Activated naive CD8-positive, alpha-beta T cell treated with anti-CD3 and anti-CD28 coated beads, Interleukin-2, amount 10 ng/mL, durations not matched to agents 7 days and 5 days (primary cell): ENCODE measurements around the gene NCAPH2. TPM values are rescaled to one million over a fixed set of nuclear protein-coding genes. Genes with fewer than 3 reads are reported as not detected.

Source experiments
- ATAC-seq: fragments of 150-1000 bp; cut with Tn5 transposase; one replicate; pipeline ENCODE4 v1.10.0; 2021; ENCODE audit warnings: low read depth, moderate library complexity
- POLR2A ChIA-PET: fragments of 350-600 bp; sonication (Branson Sonifier 250); formaldehyde crosslinking; loops from one replicate; lab custom pipeline; 2021; ENCODE audit warnings: antibody characterized with exemption; lab: Charles Lee
- DNase-seq: peaks from one replicate; pipeline ENCODE4 v3.0.0; 2021
- H3K27ac Mint-ChIP-seq: one replicate; pipeline ENCODE4 v1.8.0; 2022; ENCODE audit warnings: mild to moderate bottlenecking, mixed read lengths
- H3K27me3 Mint-ChIP-seq: one replicate; pipeline ENCODE4 v1.8.0; 2022; ENCODE audit warnings: mild to moderate bottlenecking, moderate library complexity, mixed read lengths
- H3K36me3 Mint-ChIP-seq: one replicate; pipeline ENCODE4 v1.8.0; 2021; ENCODE audit warnings: mild to moderate bottlenecking, mixed read lengths
- H3K4me1 Mint-ChIP-seq: one replicate; pipeline ENCODE4 v1.8.0; 2021; ENCODE audit warnings: mixed read lengths
- H3K4me3 Mint-ChIP-seq: one replicate; pipeline ENCODE4 v1.8.0; 2022; ENCODE audit warnings: mild to moderate bottlenecking, moderate library complexity, mixed read lengths
- H3K9me3 Mint-ChIP-seq: one replicate; pipeline ENCODE4 v1.8.0; 2021; ENCODE audit warnings: mixed read lengths
- total RNA-seq, 2 experiments: library from RNA; stranded (reverse); gene quantifications; one replicate each; pipeline ENCODE4 v1.2.3, GENCODE V29; 2021

Gene NCAPH2
- total RNA-seq, 2 experiments from 2014 or later = 126 TPM

DNA sequence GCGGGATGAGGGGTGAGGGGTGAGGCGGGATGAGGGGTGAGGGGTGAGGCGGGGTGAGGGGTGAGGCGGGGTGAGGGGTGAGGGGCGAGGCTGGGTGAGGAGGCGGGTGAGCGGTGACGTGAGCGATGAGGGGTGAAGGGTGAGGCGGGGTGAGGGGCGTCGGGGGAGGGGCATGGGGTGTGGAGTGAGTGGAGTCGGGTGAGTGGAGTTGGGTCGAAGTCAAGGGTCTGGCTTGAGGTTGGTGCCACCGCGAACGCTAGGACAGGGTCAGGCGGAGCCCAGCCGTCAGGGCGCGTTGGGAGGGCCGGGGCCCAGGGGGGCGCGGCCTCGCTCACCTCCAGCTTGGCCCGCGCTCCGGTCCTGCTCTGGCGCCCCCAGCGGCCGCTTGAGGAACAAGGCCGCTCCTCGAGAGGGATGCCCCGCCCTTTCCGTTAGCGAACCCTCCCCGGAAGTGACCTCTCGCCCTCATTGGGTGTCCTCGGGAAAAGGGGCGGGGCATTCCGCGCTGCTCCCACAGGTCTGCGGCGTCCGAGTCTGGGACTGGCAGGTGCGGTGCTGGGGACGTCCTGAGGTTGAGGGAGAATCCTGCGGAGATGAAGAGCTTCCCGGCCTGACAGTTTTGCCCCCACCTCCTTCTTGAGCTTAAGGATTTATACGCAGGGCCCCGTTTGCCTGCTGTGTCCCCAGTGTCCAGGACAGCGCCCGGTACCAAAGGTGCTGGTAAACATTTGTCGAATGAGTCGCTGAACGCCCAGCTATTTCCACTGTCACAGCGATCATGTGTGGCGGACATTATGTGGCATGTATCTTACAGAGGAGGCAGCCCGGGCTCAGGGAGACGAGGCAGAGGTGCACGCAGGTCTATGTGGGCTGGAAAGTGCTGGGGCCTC is 54.7 kb downstream of the NCAPH2 start, which contains the start of gene SYCE3:
SYCE3 (minus strand) TSS at position 397 of the 890 bp plus-strand sequence. CDS start 6,514 bp downstream, outside the sequence.
- peak within 1 kb of the TSS; percentile 91 for H3K27ac Mint-ChIP-seq
- H3K36me3 Mint-ChIP-seq = peaks cover 1% of the 10 kb centered on the region
- no peaks in the 10 kb centered on the region for H3K9me3 Mint-ChIP-seq
- peaks cover 17% of the 10 kb centered on the region for H3K27me3 Mint-ChIP-seq
- peak within 1 kb of the TSS; percentile 92 for H3K4me3 Mint-ChIP-seq
- H3K4me1 Mint-ChIP-seq = peaks cover 14% of the 10 kb centered on the region
- POLR2A ChIA-PET = interaction anchor here (0.9 to 5.1 kb wide), 17 partner anchors 9 to 93 kb away, joined by 3 to 127 read pairs (median 6); partner anchors contain the start of genes CHKB, CPT1B, KLHDC7B and LMF2
- peak; percentile 99 for DNase-seq
- ATAC-seq = peak; percentile 92

GRCh38 chr22:50563413-50564160 is 55.6 kb downstream of the NCAPH2 start:
- peaks cover 3% of the 10 kb centered on the region for H3K36me3 Mint-ChIP-seq
- H3K4me1 Mint-ChIP-seq = peaks cover 14% of the 10 kb centered on the region
- ATAC-seq = no peak
- POLR2A ChIA-PET = interaction anchor here (0.9 to 5.1 kb wide), 15 partner anchors 8 to 94 kb away, joined by 3 to 127 read pairs (median 9); partner anchors contain the start of genes CHKB, CPT1B, KLHDC7B and LMF2
- H3K4me3 Mint-ChIP-seq = peak overlapping the region; percentile 92
- peaks cover 17% of the 10 kb centered on the region for H3K27me3 Mint-ChIP-seq
- no peaks in the 10 kb centered on the region for H3K9me3 Mint-ChIP-seq
- DNase-seq = no peak
- peak overlapping the region; percentile 69 for H3K27ac Mint-ChIP-seq

GRCh38 chr22:50564289-50564688 is 56.3 kb downstream of the NCAPH2 start:
- no peak overlapping the region for H3K27ac Mint-ChIP-seq

DNA sequence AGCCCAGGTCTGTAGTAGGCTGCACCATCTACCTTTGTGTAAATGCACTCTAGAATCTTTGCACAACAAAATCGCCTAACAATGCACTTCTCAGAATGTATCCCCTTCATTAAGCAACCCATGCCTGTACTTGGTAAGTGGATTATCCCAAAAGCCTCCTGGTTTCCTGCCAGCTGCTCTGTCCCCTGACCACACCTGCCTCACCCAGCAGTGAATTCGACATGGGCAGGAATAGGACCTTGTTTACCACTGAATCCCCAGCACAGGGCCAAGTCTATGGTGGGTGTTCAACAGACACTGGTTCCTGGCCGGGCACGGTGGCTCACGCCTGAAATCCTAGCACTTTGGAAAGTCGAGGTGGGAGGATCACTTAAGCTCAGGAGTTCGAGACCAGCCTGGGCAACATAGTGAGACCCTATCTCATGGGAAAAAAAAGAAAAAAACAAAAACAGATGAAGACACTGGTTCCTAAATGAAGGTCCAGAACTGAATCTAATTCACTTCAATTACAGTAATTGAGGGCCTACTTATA is 59.8 kb downstream of the NCAPH2 start:
- no peak overlapping the region for H3K27ac Mint-ChIP-seq
- H3K4me1 Mint-ChIP-seq = peaks cover 9% of the 10 kb centered on the region
- peaks cover 18% of the 10 kb centered on the region for H3K36me3 Mint-ChIP-seq
- no peaks in the 10 kb centered on the region for H3K9me3 Mint-ChIP-seq
- POLR2A ChIA-PET = no interaction called here
- no peak for DNase-seq
- H3K4me3 Mint-ChIP-seq = no peak overlapping the region
- H3K27me3 Mint-ChIP-seq = peaks cover 11% of the 10 kb centered on the region
- no peak for ATAC-seq

More at GRCh38 chr22:50564289-50564688, 56.3 kb downstream of the NCAPH2 start:
- DNase-seq (no peak), ATAC-seq (no peak)
- H3K36me3 Mint-ChIP-seq = peaks cover 3% of the 10 kb centered on the region
- peaks cover 14% of the 10 kb centered on the region for H3K4me1 Mint-ChIP-seq
- H3K9me3 Mint-ChIP-seq = no peaks in the 10 kb centered on the region
- POLR2A ChIA-PET = interaction anchor here (0.8 to 5.1 kb wide), 10 partner anchors 11 to 57 kb away, joined by 3 to 127 read pairs (median 14); partner anchors contain the start of genes CHKB, CPT1B, LMF2 and NCAPH2
- H3K27me3 Mint-ChIP-seq = peaks cover 13% of the 10 kb centered on the region
- no peak overlapping the region for H3K4me3 Mint-ChIP-seq

DNA sequence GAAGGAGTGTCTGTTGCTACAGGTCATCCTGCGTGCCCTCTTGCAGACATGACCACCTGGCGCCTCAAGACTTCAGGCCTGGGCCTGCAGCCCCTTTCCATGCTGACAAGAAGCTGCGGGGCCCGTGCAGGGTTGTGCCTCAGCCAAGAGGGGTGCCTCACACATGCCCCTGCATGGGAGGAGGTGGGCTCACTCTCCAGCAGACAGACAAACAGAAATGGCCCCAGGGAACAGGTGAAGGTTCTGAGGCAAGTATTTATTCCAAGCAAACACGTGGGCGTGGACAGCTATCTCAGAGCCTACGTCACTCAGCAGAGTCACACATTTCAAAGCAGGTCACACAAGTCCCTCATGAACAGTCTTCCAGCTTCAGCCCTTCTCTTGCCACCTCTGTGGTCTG is 60.6 kb downstream of the NCAPH2 start:
- DNase-seq (no peak), ATAC-seq (no peak)
- Mint-ChIP-seq H3K4me1 (peaks cover 2% of the 10 kb centered on the region), H3K27me3 (peaks cover 3% of the 10 kb centered on the region), H3K4me3 (no peak overlapping the region), H3K36me3 (peaks cover 20% of the 10 kb centered on the region), H3K9me3 (no peaks in the 10 kb centered on the region), H3K27ac (no peak overlapping the region)
- POLR2A ChIA-PET = interaction anchor here (1.6 kb wide), 1 partner anchor 43 kb away, joined by 4 read pairs; the partner anchor contains the start of gene SCO2

- ATAC-seq (no peak), DNase-seq (no peak)
- Mint-ChIP-seq H3K4me3 (no peak overlapping the region), H3K27me3 (no peaks in the 10 kb centered on the region), H3K36me3 (peaks cover 20% of the 10 kb centered on the region), H3K9me3 (no peaks in the 10 kb centered on the region), H3K27ac (no peak overlapping the region), H3K4me1 (peaks cover 2% of the 10 kb centered on the region)
- POLR2A ChIA-PET = interaction anchor here (1.6 kb wide), 1 partner anchor 43 kb away, joined by 4 read pairs; the partner anchor contains the start of gene SCO2
Observed at GRCh38 chr22:50569041-50569459, 61.0 kb downstream of the NCAPH2 start.

GRCh38 chr22:50569896-50570535 is 62.0 kb downstream of the NCAPH2 start:
- DNase-seq (no peak), ATAC-seq (no peak)
- H3K27ac Mint-ChIP-seq = no peak overlapping the region
- H3K4me3 Mint-ChIP-seq = no peak overlapping the region
- POLR2A ChIA-PET = interaction anchor here (1.6 kb wide), 1 partner anchor 44 kb away, joined by 4 read pairs; the partner anchor contains the start of gene SCO2
- H3K9me3 Mint-ChIP-seq = no peaks in the 10 kb centered on the region
- H3K27me3 Mint-ChIP-seq = no peaks in the 10 kb centered on the region
- H3K4me1 Mint-ChIP-seq = no peaks in the 10 kb centered on the region
- H3K36me3 Mint-ChIP-seq = peaks cover 20% of the 10 kb centered on the region

- Mint-ChIP-seq H3K27ac (no peak overlapping the region), H3K27me3 (no peaks in the 10 kb centered on the region), H3K9me3 (no peaks in the 10 kb centered on the region), H3K4me1 (no peaks in the 10 kb centered on the region), H3K36me3 (peaks cover 20% of the 10 kb centered on the region), H3K4me3 (no peak overlapping the region)
- POLR2A ChIA-PET = interaction anchor here (1.9 kb wide), 1 partner anchor 8 kb away, joined by 10 read pairs; the partner anchor contains the start of gene SYCE3
- ATAC-seq (no peak), DNase-seq (no peak)
Observed at GRCh38 chr22:50570861-50571260, 62.8 kb downstream of the NCAPH2 start.

DNA sequence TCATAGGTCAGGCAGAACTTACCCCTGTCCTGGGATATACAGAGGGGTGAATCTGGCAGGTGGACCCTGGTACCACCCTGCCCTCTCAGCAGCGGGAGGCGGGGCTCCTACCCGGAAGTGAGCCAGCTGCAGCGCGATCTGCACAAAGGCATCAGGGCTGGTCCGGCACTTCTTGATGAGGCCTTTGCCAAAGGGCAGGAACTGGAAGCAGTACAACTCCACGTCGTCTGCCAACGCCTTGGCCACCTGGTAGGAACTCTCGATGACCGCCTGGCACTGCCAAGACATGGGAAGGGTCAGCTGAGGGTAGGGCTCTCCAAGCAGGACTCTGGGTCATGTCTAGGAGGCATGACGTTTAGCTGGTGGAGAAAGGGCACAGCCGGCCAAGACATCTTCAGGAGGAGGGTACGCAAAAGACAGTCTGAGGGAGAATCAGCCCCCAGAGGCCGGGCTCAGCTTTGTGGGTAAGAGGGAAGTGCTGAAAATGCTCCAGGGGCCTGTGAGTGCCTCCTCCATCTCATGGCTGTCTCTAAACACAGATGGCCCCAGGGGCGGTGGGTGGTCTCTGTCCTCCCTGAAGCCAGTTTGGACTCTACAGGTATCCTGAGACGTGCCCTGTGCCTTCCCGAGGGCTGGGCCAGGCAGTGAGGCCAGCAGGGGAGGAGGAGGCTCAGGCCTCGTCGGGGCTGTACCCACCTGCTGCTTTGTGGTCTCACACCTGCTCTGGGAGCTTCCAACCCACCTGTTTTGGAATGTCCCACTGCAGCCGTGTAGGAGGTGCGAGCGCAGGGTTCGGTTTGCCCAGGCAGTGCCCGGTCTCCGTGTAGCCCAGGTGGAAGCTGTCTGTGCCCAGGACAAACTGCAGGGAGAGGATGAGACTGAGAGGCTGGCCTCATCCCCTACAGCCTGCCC is 63.5 kb downstream of the NCAPH2 start:
- H3K4me3 Mint-ChIP-seq = no peak overlapping the region

GRCh38 chr22:50572965-50573364 is 64.9 kb downstream of the NCAPH2 start:
- Mint-ChIP-seq H3K27ac (no peak overlapping the region), H3K27me3 (no peaks in the 10 kb centered on the region), H3K4me1 (peaks cover 6% of the 10 kb centered on the region), H3K36me3 (peaks cover 25% of the 10 kb centered on the region), H3K9me3 (no peaks in the 10 kb centered on the region), H3K4me3 (no peak overlapping the region)
- POLR2A ChIA-PET = interaction anchor here (0.8 to 2.1 kb wide), 6 partner anchors 10 to 65 kb away, joined by 3 to 10 read pairs (median 3); partner anchors contain the start of genes KLHDC7B, LMF2, NCAPH2 and SCO2
- ATAC-seq = no peak
- no peak for DNase-seq

More for the DNA sequence above, 63.5 kb downstream of the NCAPH2 start:
- POLR2A ChIA-PET = interaction anchor here (1.2 to 2.1 kb wide), 4 partner anchors 9 to 64 kb away, joined by 3 to 10 read pairs (median 6); partner anchors contain the start of genes KLHDC7B, LMF2, NCAPH2 and SCO2
- ATAC-seq (no peak), DNase-seq (no peak)
- Mint-ChIP-seq H3K36me3 (peaks cover 26% of the 10 kb centered on the region), H3K4me1 (no peaks in the 10 kb centered on the region), H3K27ac (no peak overlapping the region), H3K27me3 (no peaks in the 10 kb centered on the region), H3K9me3 (no peaks in the 10 kb centered on the region)
